Transverse colon (tissue), 4 donors: ENCODE results near the gene DGKG. TPM values are rescaled to one million over a fixed set of nuclear protein-coding genes. Genes with fewer than 3 reads are reported as not detected.

Source experiments
- DNase-seq: peaks from one replicate; pipeline ENCODE4 v3.0.0-alpha.2; 2019
- H3K27ac ChIP-seq, 4 donors: fragments of 200-600 bp; sonication (generic); 2 replicates each; pipeline ENCODE4 v1.5.1; 2016 to 2018; ENCODE audit warnings: inconsistent platforms in 4 of 4
- H3K27me3 ChIP-seq: fragments of 200-600 bp; sonication (generic); 2 replicates; pipeline ENCODE4 v1.5.1; 2017; ENCODE audit warnings: inconsistent platforms
- H3K36me3 ChIP-seq, 4 donors: fragments of 200-600 bp; sonication (generic); 2 replicates each; pipeline ENCODE4 v1.5.1; 2017 to 2019; ENCODE audit warnings: inconsistent platforms in 4 of 4
- H3K4me1 ChIP-seq, 4 donors: fragments of 200-600 bp; sonication (generic); 2 replicates each; pipeline ENCODE4 v1.5.1; 2017 to 2020; ENCODE audit warnings: inconsistent platforms in 4 of 4
- H3K4me3 ChIP-seq, 4 donors: fragments of 200-600 bp; sonication (generic); 1 replicate in 1 of 4; 2 replicates in 3 of 4; pipeline versions ENCODE4 v1.5.1 to v1.6.1; 2017 to 2019; ENCODE audit warnings: inconsistent platforms in 4 of 4
- H3K9me3 ChIP-seq, 2 donors: fragments of 200-600 bp; sonication (generic); 2 replicates each; pipeline ENCODE4 v1.5.1; 2017 to 2019; ENCODE audit warnings: inconsistent platforms in 2 of 2
- EP300 ChIP-seq: sonication (generic); formaldehyde crosslinking; IDR thresholded peaks from one replicate; pipeline ENCODE4 v1.6.1; 2017; ENCODE audit warnings: antibody characterized with exemption, low read depth
- POLR2A ChIP-seq: fragments of 450-650 bp; IDR thresholded peaks from one replicate; pipeline ENCODE4 v1.6.1; 2016; ENCODE audit warnings: antibody characterized with exemption, mild to moderate bottlenecking, moderate library complexity
- POLR2AphosphoS5 ChIP-seq, 3 donors: sonication (generic); formaldehyde crosslinking; IDR thresholded peaks; one replicate each; pipeline ENCODE4 v1.6.1; 2016; ENCODE audit warnings: antibody characterized with exemption in 3 of 3
- WGBS, 2 donors: methylation state at CpG; one replicate each; pipeline ENCODE4 v1.1.5; 2018; ENCODE audit warnings: low coverage in 1 of 2; 5-methylcytosine and 5-hydroxymethylcytosine counted together
- in situ Hi-C, 4 donors: fragments of 200-750 bp; cut with MboI; loops; one replicate each; pipeline versions ENCODE4 v1.15.0 to v1.15.1; 2017; ENCODE audit warnings: low sequenced_read_pairs in 3 of 4, low pct_ligation_motif_present in 1 of 4, low pct_unique_long_range_greater_than_20kb in 1 of 4
- intact Hi-C: fragments of 100-400 bp; cut with DNase I; formaldehyde crosslinking; loops from one replicate; pipeline ENCODE4 v1.15.1; 2023; ENCODE audit warnings: low total_unique reads
- total RNA-seq, 4 donors: library from RNA; depleted of rRNA; stranded (reverse); fragments of >200 nt; gene quantifications; one replicate each; pipeline ENCODE4 v1.1.0, GENCODE V29; 2016
- TF ChIP-seq, protein P1 (sequence below), 5 experiments: fragments of 200-600 bp in 3 of 5; fragments of 450-650 bp in 2 of 5; sonication (generic) in 3 of 5; IDR thresholded peaks; 1 replicate in 2 of 5; 2 replicates in 3 of 5; pipeline ENCODE4 v1.5.1; 2016 to 2017; ENCODE audit warnings: antibody characterized with exemption in 5 of 5, inconsistent platforms in 3 of 5, mild to moderate bottlenecking in 2 of 5, moderate library complexity in 1 of 5

DGKG gene
- total RNA-seq, 4 donors from 2014 or later = 1.00 to 2.9 (median 1.8) TPM

- no peak for TF ChIP-seq EP300
- TF ChIP-seq POLR2AphosphoS5 (IDR thresholded peaks at IDR 0.05) = no peak
- TF ChIP-seq, protein P1, sequence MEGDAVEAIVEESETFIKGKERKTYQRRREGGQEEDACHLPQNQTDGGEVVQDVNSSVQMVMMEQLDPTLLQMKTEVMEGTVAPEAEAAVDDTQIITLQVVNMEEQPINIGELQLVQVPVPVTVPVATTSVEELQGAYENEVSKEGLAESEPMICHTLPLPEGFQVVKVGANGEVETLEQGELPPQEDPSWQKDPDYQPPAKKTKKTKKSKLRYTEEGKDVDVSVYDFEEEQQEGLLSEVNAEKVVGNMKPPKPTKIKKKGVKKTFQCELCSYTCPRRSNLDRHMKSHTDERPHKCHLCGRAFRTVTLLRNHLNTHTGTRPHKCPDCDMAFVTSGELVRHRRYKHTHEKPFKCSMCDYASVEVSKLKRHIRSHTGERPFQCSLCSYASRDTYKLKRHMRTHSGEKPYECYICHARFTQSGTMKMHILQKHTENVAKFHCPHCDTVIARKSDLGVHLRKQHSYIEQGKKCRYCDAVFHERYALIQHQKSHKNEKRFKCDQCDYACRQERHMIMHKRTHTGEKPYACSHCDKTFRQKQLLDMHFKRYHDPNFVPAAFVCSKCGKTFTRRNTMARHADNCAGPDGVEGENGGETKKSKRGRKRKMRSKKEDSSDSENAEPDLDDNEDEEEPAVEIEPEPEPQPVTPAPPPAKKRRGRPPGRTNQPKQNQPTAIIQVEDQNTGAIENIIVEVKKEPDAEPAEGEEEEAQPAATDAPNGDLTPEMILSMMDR (IDR thresholded peaks at IDR 0.05) = no peak
- TF ChIP-seq POLR2A = no peak
- intact Hi-C loops = no loop called here
- 83 to 88% methylated on average over 1 to 5 of the region's 5 CpGs for WGBS, 2 donors
These were observed 228.1 kb downstream of the DGKG start for GRCh38 chr3:186133980-186134379.

GRCh38 chr3:186132487-186132886, 229.5 kb downstream of the DGKG start:
- in situ Hi-C loops = no loop called here
- H3K9me3 ChIP-seq = no peaks in the 10 kb centered on the region
- DNase-seq = no peak
- TF ChIP-seq POLR2AphosphoS5 (IDR thresholded peaks at IDR 0.05) (no peak), POLR2A (no peak), EP300 (no peak)
- TF ChIP-seq, protein P1 (IDR thresholded peaks at IDR 0.05) = no peak
- H3K27me3 ChIP-seq = no peaks in the 10 kb centered on the region
- H3K27ac ChIP-seq = no peak overlapping the region
- intact Hi-C loops = no loop called here
- H3K36me3 ChIP-seq = no peaks in the 10 kb centered on the region
- H3K4me3 ChIP-seq = no peak overlapping the region
- H3K4me1 ChIP-seq = no peaks in the 10 kb centered on the region
- 61 to 84% methylated on average over 2 of the region's 2 CpGs for WGBS, 2 donors

More at GRCh38 chr3:186133980-186134379, 228.1 kb downstream of the DGKG start:
- no peaks in the 10 kb centered on the region for H3K4me1 ChIP-seq
- DNase-seq = no peak
- no peaks in the 10 kb centered on the region for H3K9me3 ChIP-seq
- H3K27me3 ChIP-seq = no peaks in the 10 kb centered on the region
- no peak overlapping the region for H3K27ac ChIP-seq
- in situ Hi-C loops = no loop called here
- H3K4me3 ChIP-seq = no peak overlapping the region
- no peaks in the 10 kb centered on the region for H3K36me3 ChIP-seq

- DNase-seq = no peak
- no peaks in the 10 kb centered on the region for H3K36me3 ChIP-seq
- H3K4me1 ChIP-seq = no peaks in the 10 kb centered on the region
- intact Hi-C loops (no loop called here), in situ Hi-C loops (no loop called here)
- TF ChIP-seq POLR2AphosphoS5 (IDR thresholded peaks at IDR 0.05) (no peak), EP300 (no peak), POLR2A (no peak)
- TF ChIP-seq, protein P1 (IDR thresholded peaks at IDR 0.05) = no peak
- H3K27me3 ChIP-seq = no peaks in the 10 kb centered on the region
- H3K27ac ChIP-seq = no peak overlapping the region
- no peak overlapping the region for H3K4me3 ChIP-seq
- 85 to 95% methylated on average over 4 of the region's 4 CpGs for WGBS, 2 donors
- no peaks in the 10 kb centered on the region for H3K9me3 ChIP-seq
These were observed 232.8 kb downstream of the DGKG start for GRCh38 chr3:186129206-186129605.

DNA sequence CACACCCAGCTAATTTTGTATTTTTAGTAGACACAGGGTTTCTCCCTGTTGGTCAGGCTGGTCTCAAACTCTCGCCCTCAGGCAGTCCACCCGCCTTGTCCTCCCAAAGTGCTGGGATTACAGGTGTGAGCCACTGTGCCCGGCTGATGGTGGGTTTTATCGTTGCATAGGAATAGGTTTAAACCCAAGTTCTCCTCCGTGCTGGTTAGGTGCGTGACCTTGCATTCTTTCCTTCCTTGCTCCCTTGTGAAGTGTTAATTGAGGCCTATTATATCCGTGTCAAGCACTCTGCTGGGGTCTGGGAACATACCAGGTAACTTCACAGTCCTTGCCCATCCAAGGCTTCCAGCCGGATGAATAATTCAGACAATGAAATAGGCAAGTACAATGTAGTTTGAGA, 233.9 kb downstream of the DGKG start:
- H3K36me3 ChIP-seq = no peaks in the 10 kb centered on the region
- no peaks in the 10 kb centered on the region for H3K4me1 ChIP-seq
- no peak for TF ChIP-seq POLR2AphosphoS5 (IDR thresholded peaks at IDR 0.05)
- no peak for TF ChIP-seq EP300
- TF ChIP-seq, protein P1 (IDR thresholded peaks at IDR 0.05) = no peak
- no peak for TF ChIP-seq POLR2A
- in situ Hi-C loops = no loop called here
- H3K9me3 ChIP-seq = no peaks in the 10 kb centered on the region
- 87 to 88% methylated on average over 1 to 8 of the region's 8 CpGs for WGBS, 2 donors
- no peak overlapping the region for H3K4me3 ChIP-seq
- no peak overlapping the region for H3K27ac ChIP-seq
- no peak for DNase-seq
- no peaks in the 10 kb centered on the region for H3K27me3 ChIP-seq
- intact Hi-C loops = no loop called here
